GM21723 (cell line): Measurements from ENCODE around the gene FAM107A.

Experiments used
- ATAC-seq: cut with Tn5 transposase; IDR thresholded peaks from one replicate; pipeline ENCODE4 v1.9.1; 2021; ENCODE audit warnings: mild to moderate bottlenecking, moderate library complexity; ENCODE audit not compliant: unreplicated experiment

FAM107A gene

GRCh38 chr3:58594117-58594516 is 16.9 kb upstream of the FAM107A start:
- ATAC-seq = no peak

GRCh38 chr3:58591517-58592510 is 14.6 kb upstream of the FAM107A start:
- ATAC-seq = no peak

- no peak for ATAC-seq
Measured at GRCh38 chr3:58588030-58588614, 10.9 kb upstream of the FAM107A start.

GRCh38 chr3:58586776-58587192 is 9.6 kb upstream of the FAM107A start:
- ATAC-seq = no peak

- ATAC-seq = no peak
Measured at GRCh38 chr3:58585994-58586393, 8.8 kb upstream of the FAM107A start.

GRCh38 chr3:58585005-58585786 is 8.0 kb upstream of the FAM107A start:
- ATAC-seq = peak; percentile 83

- ATAC-seq = peak; percentile 10
Measured at GRCh38 chr3:58584690-58585004, 7.5 kb upstream of the FAM107A start.

- no peak for ATAC-seq
Measured at GRCh38 chr3:58581328-58582091, 4.3 kb upstream of the FAM107A start.

GRCh38 chr3:58580826-58581327 is 3.7 kb upstream of the FAM107A start:
- ATAC-seq = no peak

GRCh38 chr3:58578873-58579272 is 1.7 kb upstream of the FAM107A start:
- ATAC-seq = no peak

GRCh38 chr3:58576716-58577115 is 475 bp downstream of the FAM107A start:
- ATAC-seq = no peak

GRCh38 chr3:58575971-58576652 is 1.1 kb downstream of the FAM107A start:
- no peak for ATAC-seq

GRCh38 chr3:58574682-58575081 is 2.5 kb downstream of the FAM107A start:
- ATAC-seq = no peak

GRCh38 chr3:58574106-58574505 is 3.1 kb downstream of the FAM107A start:
- ATAC-seq = no peak

GRCh38 chr3:58573640-58574039 is 3.6 kb downstream of the FAM107A start:
- no peak for ATAC-seq

GRCh38 chr3:58572634-58573230 is 4.5 kb downstream of the FAM107A start:
- no peak for ATAC-seq

GRCh38 chr3:58572013-58572633 is 5.1 kb downstream of the FAM107A start:
- no peak for ATAC-seq

GRCh38 chr3:58570851-58571250 is 6.3 kb downstream of the FAM107A start:
- ATAC-seq = no peak
